SK-N-SH (cell line): ENCODE measurements around the gene GDNF. TPM values are rescaled to one million over a fixed set of nuclear protein-coding genes. Genes with fewer than 3 reads are reported as not detected.
A peak's percentile ranks its signal among the peaks of the same experiment; 100 is the strongest.

Experiments used
- CTCF ChIA-PET: fragments of 300-600, 350-600 bp; formaldehyde crosslinking; extraction: SDS; loops from one replicate; lab custom pipeline; 2021; lab: Yijun Ruan, JAX
- POLR2A ChIA-PET: fragments of 350-600 bp; sonication (Branson Sonifier 250); formaldehyde crosslinking; extraction: SDS; loops from one replicate; lab custom pipeline; 2020; ENCODE audit warnings: antibody characterized with exemption, inconsistent platforms; lab: Yijun Ruan, JAX
- DNase-seq: peaks from one replicate; pipeline ENCODE4 v3.0.0; 2012
- H2AFZ ChIP-seq: fragments of 200-600 bp; sonication (generic); 2 replicates; pipeline ENCODE4 v1.8.1; 2016; ENCODE audit warnings: antibody characterized with exemption, mild to moderate bottlenecking, low read depth
- H3F3A ChIP-seq: fragments of 200-600 bp; sonication (generic); replicated peaks from 2 replicates; pipeline ENCODE3; 2016; ENCODE audit warnings: antibody characterized with exemption, mild to moderate bottlenecking; ENCODE audit not compliant: insufficient read depth
- H3K27ac ChIP-seq, 2 experiments: fragments of 200-500 bp in 1 of 2; fragments of 200-600 bp in 1 of 2; sonication (Bioruptor generic) in 1 of 2; sonication (generic), shearing (Covaris generic) in 1 of 2; 2 replicates each; pipeline versions ENCODE4 v1.5.1 to v1.6.1; 2014 to 2016; ENCODE audit warnings: low read depth in 2 of 2, inconsistent platforms in 1 of 2, low read length in 1 of 2, mild to moderate bottlenecking in 1 of 2, mixed read lengths in 1 of 2
- H3K27me3 ChIP-seq: fragments of 200-600 bp; sonication (generic), shearing (Covaris generic); 2 replicates; pipeline ENCODE4 v1.6.1; 2016; ENCODE audit warnings: mixed run types; ENCODE audit not compliant: insufficient read depth
- H3K36me3 ChIP-seq, 2 experiments: fragments of 200-500 bp in 1 of 2; fragments of 200-600 bp in 1 of 2; sonication (Bioruptor generic) in 1 of 2; sonication (generic) in 1 of 2; replicated peaks in 1 of 2; 2 replicates each; pipeline versions ENCODE3 to v1.5.1; 2014 to 2016; ENCODE audit warnings: low read length in 1 of 2, mild to moderate bottlenecking in 1 of 2; ENCODE audit not compliant: insufficient read depth in 2 of 2, control insufficient read depth in 1 of 2
- H3K4me1 ChIP-seq, 2 experiments: fragments of 200-500 bp in 1 of 2; fragments of 200-600 bp in 1 of 2; sonication (Bioruptor generic) in 1 of 2; sonication (generic), shearing (Covaris generic) in 1 of 2; 2 replicates each; pipeline versions ENCODE4 v1.5.1 to v1.6.1; 2014 to 2016; ENCODE audit warnings: low read depth in 1 of 2, low read length in 1 of 2, mixed run types in 1 of 2; ENCODE audit not compliant: insufficient read depth in 2 of 2, control insufficient read depth in 1 of 2
- H3K4me2 ChIP-seq: fragments of 200-600 bp; sonication (generic), shearing (Covaris generic); 2 replicates; pipeline ENCODE4 v1.6.1; 2017; ENCODE audit warnings: mixed run types
- H3K4me3 ChIP-seq, 2 experiments: fragments of 200-500 bp in 1 of 2; fragments of 200-600 bp in 1 of 2; sonication (Bioruptor generic) in 1 of 2; sonication (generic), shearing (Covaris generic) in 1 of 2; 2 replicates each; pipeline versions ENCODE4 v1.5.1 to v1.8.1; 2014 to 2016; ENCODE audit warnings: low read depth in 2 of 2, inconsistent platforms in 1 of 2, low read length in 1 of 2, mild to moderate bottlenecking in 1 of 2, mixed read lengths in 1 of 2, moderate library complexity in 1 of 2
- H3K79me2 ChIP-seq: fragments of 200-600 bp; sonication (generic); 2 replicates; pipeline ENCODE4 v1.8.1; 2017; ENCODE audit warnings: mild to moderate bottlenecking; ENCODE audit not compliant: insufficient read depth
- H3K9ac ChIP-seq: fragments of 200-600 bp; sonication (generic); 2 replicates; pipeline ENCODE4 v1.6.1; 2017; ENCODE audit warnings: mixed run types
- H3K9me2 ChIP-seq: fragments of 200-600 bp; sonication (generic); 2 replicates; pipeline ENCODE4 v1.6.1; 2017; ENCODE audit warnings: mixed run types
- H3K9me3 ChIP-seq: fragments of 200-600 bp; sonication (generic); 2 replicates; pipeline ENCODE4 v1.6.1; 2017; ENCODE audit warnings: mixed run types, mild to moderate bottlenecking, moderate library complexity
- H4K20me1 ChIP-seq: fragments of 200-600 bp; sonication (generic); 2 replicates; pipeline ENCODE4 v1.6.1; 2017; ENCODE audit warnings: mild to moderate bottlenecking, mixed run types; ENCODE audit not compliant: insufficient read depth
- CHD2 ChIP-seq: fragments of 150-350 bp; IDR thresholded peaks from 2 replicates; pipeline ENCODE4 v1.6.1; 2018; ENCODE audit warnings: low read length; ENCODE audit not compliant: partially characterized antibody
- CTCF ChIP-seq: fragments of 200-600 bp; sonication (generic); IDR thresholded peaks from 2 replicates; pipeline ENCODE4 v1.6.1; 2017; ENCODE audit warnings: antibody characterized with exemption, mild to moderate bottlenecking, moderate library complexity
- FOSL2 ChIP-seq: IDR thresholded peaks from 2 replicates; pipeline ENCODE4 v1.4.0; 2012; ENCODE audit warnings: low read depth, mild to moderate bottlenecking, moderate library complexity, borderline replicate concordance
- GABPA ChIP-seq: IDR thresholded peaks from 2 replicates; pipeline ENCODE4 v1.4.0; 2012; ENCODE audit warnings: low read depth, mild to moderate bottlenecking
- IRF3 ChIP-seq: fragments of 150-350 bp; IDR thresholded peaks from 2 replicates; pipeline ENCODE4 v1.6.1; 2016; ENCODE audit warnings: mild to moderate bottlenecking, low read depth, low read length
- NRF1 ChIP-seq: IDR thresholded peaks from 2 replicates; pipeline ENCODE4 v1.6.1; 2012; ENCODE audit warnings: low read depth, mild to moderate bottlenecking, low read length
- POLR2AphosphoS5 ChIP-seq: IDR thresholded peaks from 2 replicates; pipeline ENCODE4 v1.6.1; 2012; ENCODE audit warnings: low read depth, low read length
- RFX5 ChIP-seq: IDR thresholded peaks from 2 replicates; pipeline ENCODE4 v1.6.1; 2012; ENCODE audit warnings: mild to moderate bottlenecking, improper control_type of control experiment, low read length
- SIN3A ChIP-seq: IDR thresholded peaks from 2 replicates; pipeline ENCODE4 v1.6.1; 2012; ENCODE audit warnings: low read depth, mild to moderate bottlenecking, low read length, moderate library complexity, borderline replicate concordance
- SMC3 ChIP-seq: IDR thresholded peaks from 2 replicates; pipeline ENCODE4 v1.6.1; 2012; ENCODE audit warnings: low read depth, low read length, improper control_type of control experiment
- TCF12 ChIP-seq: IDR thresholded peaks from 2 replicates; pipeline ENCODE4 v1.4.0; 2012
- TEAD4 ChIP-seq: IDR thresholded peaks from 2 replicates; pipeline ENCODE4 v1.4.0; 2012; ENCODE audit warnings: mild to moderate bottlenecking, borderline replicate concordance; ENCODE audit not compliant: insufficient read depth
- USF1 ChIP-seq: IDR thresholded peaks from 2 replicates; pipeline ENCODE4 v1.4.0; 2012; ENCODE audit warnings: low read depth, borderline replicate concordance
- USF2 ChIP-seq: fragments of 150-350 bp; IDR thresholded peaks from 2 replicates; pipeline ENCODE4 v1.6.1; 2017; ENCODE audit warnings: antibody characterized with exemption, low read length, low read depth, borderline replicate concordance
- YY1 ChIP-seq: IDR thresholded peaks from 2 replicates; pipeline ENCODE4 v1.4.0; 2012; ENCODE audit warnings: low read depth, mild to moderate bottlenecking
- WGBS: methylation state at CpG from one replicate; pipeline ENCODE4 v1.1.6; 2017; ENCODE audit warnings: low lambda C conversion rate; 5-methylcytosine and 5-hydroxymethylcytosine counted together
- polyA plus RNA-seq, 3 experiments: library from polyadenylated mRNA; depleted of rRNA; stranded (reverse); fragments of >200 nt; gene quantifications; 2 replicates each; pipeline ENCODE4 v1.2.3, GENCODE V29; 2012

Gene GDNF
- polyA plus RNA-seq, 1 of the 3 experiments (the other 2 are of a cell fraction) = 9.0 TPM

GRCh38 chr5:37816883-37817282, 23.0 kb downstream of the GDNF start:
- Histone ChIP-seq H3K4me2 (peak overlapping the region; percentile 14; the same call in 1 of the 2 replicates), H3K27ac (peak overlapping the region; percentile 19 to 97; a peak in 3 of 4 replicates), H3K4me1 (peaks cover 0 to 45% of the 10 kb centered on the region in 2 experiments; a peak in 3 of 4 replicates)

GRCh38 chr5:37816331-37816730, 23.5 kb downstream of the GDNF start:
- Histone ChIP-seq H3K27me3 (no peaks in the 10 kb centered on the region), H3K79me2 (peaks cover 74% of the 10 kb centered on the region), H3K9ac (peak overlapping the region; percentile 0; the same call in 1 of the 2 replicates)
- TF ChIP-seq SMC3 (no peak), FOSL2 (peak; percentile 65; the same call in 1 of the 2 replicates)
- TF ChIP-seq, all 33 proteins: peak for 1
- H3K4me2 ChIP-seq = peak overlapping the region; percentile 14; the same call in 1 of the 2 replicates
- H3K4me3 ChIP-seq = no peak overlapping the region
- no peaks in the 10 kb centered on the region for H3K9me3 ChIP-seq
- no peaks in the 10 kb centered on the region for H4K20me1 ChIP-seq
- H2AFZ ChIP-seq = no peak overlapping the region
- peaks cover 0 to 45% of the 10 kb centered on the region in 2 experiments for H3K36me3 ChIP-seq
- CTCF ChIA-PET = no interaction called here
- no peak for DNase-seq
- peaks cover 0 to 47% of the 10 kb centered on the region in 2 experiments; a peak in 3 of 4 replicates for H3K4me1 ChIP-seq
- peak overlapping the region; percentile 19 to 97; a peak in 3 of 4 replicates for H3K27ac ChIP-seq
- peaks cover 66% of the 10 kb centered on the region for H3F3A ChIP-seq
- WGBS = 59% methylated on average over 3 of the region's 3 CpGs
- POLR2A ChIA-PET = no interaction called here
- no peaks in the 10 kb centered on the region for H3K9me2 ChIP-seq

More at GRCh38 chr5:37816883-37817282, 23.0 kb downstream of the GDNF start:
- WGBS = 44% methylated on average over 3 of the region's 3 CpGs
- no peak overlapping the region for H2AFZ ChIP-seq
- peaks cover 0 to 45% of the 10 kb centered on the region in 2 experiments for H3K36me3 ChIP-seq
- peaks cover 80% of the 10 kb centered on the region for H3K79me2 ChIP-seq
- DNase-seq = no peak
- H3K4me3 ChIP-seq = no peak overlapping the region
- ChIA-PET POLR2A (no interaction called here), CTCF (no interaction called here)
- H3K9ac ChIP-seq = peak overlapping the region; percentile 21; the same call in 1 of the 2 replicates
- H3K9me3 ChIP-seq = no peaks in the 10 kb centered on the region
- no peaks in the 10 kb centered on the region for H3K27me3 ChIP-seq
- H3F3A ChIP-seq = peaks cover 67% of the 10 kb centered on the region
- no peak for TF ChIP-seq CHD2
- TF ChIP-seq USF1 = peak; percentile 56; the same call in 1 of the 2 replicates
- no peaks in the 10 kb centered on the region for H3K9me2 ChIP-seq
- no peaks in the 10 kb centered on the region for H4K20me1 ChIP-seq

- peak overlapping the region in 1 of 2 experiments; percentile 97; a peak in 3 of 4 replicates for H3K27ac ChIP-seq
- TF ChIP-seq GABPA (no peak), TEAD4 (no peak), SMC3 (no peak), CHD2 (no peak), NRF1 (no peak), SIN3A (no peak), POLR2AphosphoS5 (no peak), USF2 (no peak), YY1 (no peak), RFX5 (no peak), TCF12 (no peak), IRF3 (no peak), CTCF (no peak), USF1 (no peak)
Measured at GRCh38 chr5:37815913-37816312, 23.9 kb downstream of the GDNF start.

More at GRCh38 chr5:37815913-37816312, 23.9 kb downstream of the GDNF start:
- ChIA-PET POLR2A (no interaction called here), CTCF (no interaction called here)
- H4K20me1 ChIP-seq = no peaks in the 10 kb centered on the region
- no peak overlapping the region for H2AFZ ChIP-seq
- peaks cover 0 to 47% of the 10 kb centered on the region in 2 experiments; a peak in 3 of 4 replicates for H3K4me1 ChIP-seq
- peaks cover 70% of the 10 kb centered on the region for H3K79me2 ChIP-seq
- H3K4me3 ChIP-seq = no peak overlapping the region
- WGBS = 59% methylated on average over 7 of the region's 7 CpGs
- peak overlapping the region; percentile 0; the same call in 1 of the 2 replicates for H3K9ac ChIP-seq
- no peaks in the 10 kb centered on the region for H3K9me3 ChIP-seq
- DNase-seq = no peak
- H3K9me2 ChIP-seq = no peaks in the 10 kb centered on the region
- H3K36me3 ChIP-seq = peaks cover 0 to 45% of the 10 kb centered on the region in 2 experiments
- no peaks in the 10 kb centered on the region for H3K27me3 ChIP-seq
- peaks cover 65% of the 10 kb centered on the region for H3F3A ChIP-seq
- H3K4me2 ChIP-seq = peak overlapping the region; percentile 14; the same call in 1 of the 2 replicates
